GM21529 (cell line): ENCODE measurements around the gene ADGRG3.

Experiments used
- ATAC-seq: cut with Tn5 transposase; IDR thresholded peaks from one replicate; pipeline ENCODE4 v1.9.1; 2021; ENCODE audit not compliant: unreplicated experiment

Gene ADGRG3

GRCh38 chr16:57668263-57668571 lies at the start of gene ADGRG3:
Gene ADGRG3 (plus strand): TSS chr16:57668306. CDS start chr16:57668348, 42 bp downstream.
- ATAC-seq = no peak

- no peak for ATAC-seq
These were observed 48.9 kb upstream of the ADGRG3 start for GRCh38 chr16:57619133-57619605.

- ATAC-seq = no peak
These were observed 48.3 kb upstream of the ADGRG3 start for GRCh38 chr16:57619606-57620334.

GRCh38 chr16:57620335-57621231 lies 47.5 kb upstream of the ADGRG3 start:
- no peak for ATAC-seq

- no peak for ATAC-seq
These were observed 46.4 kb upstream of the ADGRG3 start for GRCh38 chr16:57621521-57622271.

GRCh38 chr16:57622361-57623250 lies 45.5 kb upstream of the ADGRG3 start:
- ATAC-seq = no peak

GRCh38 chr16:57623251-57624043 lies 44.7 kb upstream of the ADGRG3 start:
- ATAC-seq = no peak

- no peak for ATAC-seq
These were observed 43.9 kb upstream of the ADGRG3 start for GRCh38 chr16:57624044-57624688.

- no peak for ATAC-seq
These were observed 43.2 kb upstream of the ADGRG3 start for GRCh38 chr16:57624806-57625500.

- no peak for ATAC-seq
These were observed 41.5 kb upstream of the ADGRG3 start for GRCh38 chr16:57626420-57627170.

GRCh38 chr16:57627184-57627871 lies 40.8 kb upstream of the ADGRG3 start:
- ATAC-seq = no peak

- no peak for ATAC-seq
These were observed 39.9 kb upstream of the ADGRG3 start, which contains the start of gene ADGRG1 for GRCh38 chr16:57628008-57628781. Gene ADGRG1 (plus strand): TSS chr16:57628630. CDS start chr16:57650288, 21,658 bp downstream.

- ATAC-seq = no peak
These were observed 39.3 kb upstream of the ADGRG3 start for GRCh38 chr16:57628783-57629293.

- no peak for ATAC-seq
These were observed 38.3 kb upstream of the ADGRG3 start for GRCh38 chr16:57629516-57630406.

- ATAC-seq = no peak
These were observed 37.7 kb upstream of the ADGRG3 start for GRCh38 chr16:57630407-57630797.
